Cardiac fibroblast (primary cell): Measurements from ENCODE around the gene GALNT14.
A peak's percentile ranks its signal among the peaks of the same experiment; 100 is the strongest.

Experiments
- DNase-seq, 2 donors: peaks; one replicate each; pipeline versions ENCODE4 v3.0.0 to v3.0.0-alpha.2; 2010; ENCODE audit warnings: low read depth in 2 of 2
- H3K4me3 ChIP-seq, 2 donors: replicated peaks in 1 of 2; 1 replicate in 1 of 2; 2 replicates in 1 of 2; pipeline ENCODE4 v1.5.1; 2011; ENCODE audit warnings: low read depth in 2 of 2, low read length in 2 of 2, mild to moderate bottlenecking in 2 of 2, moderate library complexity in 1 of 2
- TF ChIP-seq, protein P1 (sequence below): IDR thresholded peaks from one replicate; pipeline ENCODE4 v1.5.1; 2011; ENCODE audit warnings: low read depth, mild to moderate bottlenecking, low read length, inconsistent platforms

The GALNT14 gene

DNA sequence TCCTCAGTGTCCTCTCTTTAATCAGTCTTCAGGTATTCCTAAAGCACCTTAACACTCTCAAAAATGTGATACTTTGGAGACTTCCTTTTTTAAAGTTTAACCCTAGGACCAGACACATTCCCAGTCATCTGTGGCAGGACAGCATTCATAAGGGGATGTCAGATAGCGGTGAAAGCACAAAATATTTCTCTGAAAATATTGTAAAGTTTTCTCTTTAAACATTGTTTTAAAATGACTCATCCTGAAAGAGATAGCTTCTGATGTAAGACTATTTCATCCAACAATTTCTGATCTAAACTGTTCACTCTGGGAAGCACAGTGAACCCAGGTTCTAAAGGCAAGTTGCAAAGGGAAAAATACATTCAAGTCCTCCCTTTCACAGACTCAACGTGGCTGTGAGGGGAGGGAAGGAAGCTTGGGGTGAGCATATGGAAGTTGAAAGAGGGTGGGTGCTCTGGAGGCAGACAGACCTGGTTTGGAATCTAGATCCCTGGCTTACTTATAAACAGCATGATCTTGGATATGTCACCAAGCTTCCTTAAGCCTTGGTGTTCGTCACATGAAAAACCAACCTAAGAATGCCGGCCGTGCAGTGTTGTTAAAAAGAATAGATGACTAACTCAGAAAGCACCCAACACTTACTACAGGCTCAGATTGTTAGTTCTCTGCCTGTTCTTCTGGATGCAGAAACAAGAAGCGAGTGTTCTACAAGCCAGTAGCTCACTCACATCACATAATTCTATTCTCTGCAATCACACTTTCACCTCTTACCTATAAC is 12.1 kb downstream of the GALNT14 start:
- TF ChIP-seq, protein P1, sequence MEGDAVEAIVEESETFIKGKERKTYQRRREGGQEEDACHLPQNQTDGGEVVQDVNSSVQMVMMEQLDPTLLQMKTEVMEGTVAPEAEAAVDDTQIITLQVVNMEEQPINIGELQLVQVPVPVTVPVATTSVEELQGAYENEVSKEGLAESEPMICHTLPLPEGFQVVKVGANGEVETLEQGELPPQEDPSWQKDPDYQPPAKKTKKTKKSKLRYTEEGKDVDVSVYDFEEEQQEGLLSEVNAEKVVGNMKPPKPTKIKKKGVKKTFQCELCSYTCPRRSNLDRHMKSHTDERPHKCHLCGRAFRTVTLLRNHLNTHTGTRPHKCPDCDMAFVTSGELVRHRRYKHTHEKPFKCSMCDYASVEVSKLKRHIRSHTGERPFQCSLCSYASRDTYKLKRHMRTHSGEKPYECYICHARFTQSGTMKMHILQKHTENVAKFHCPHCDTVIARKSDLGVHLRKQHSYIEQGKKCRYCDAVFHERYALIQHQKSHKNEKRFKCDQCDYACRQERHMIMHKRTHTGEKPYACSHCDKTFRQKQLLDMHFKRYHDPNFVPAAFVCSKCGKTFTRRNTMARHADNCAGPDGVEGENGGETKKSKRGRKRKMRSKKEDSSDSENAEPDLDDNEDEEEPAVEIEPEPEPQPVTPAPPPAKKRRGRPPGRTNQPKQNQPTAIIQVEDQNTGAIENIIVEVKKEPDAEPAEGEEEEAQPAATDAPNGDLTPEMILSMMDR, result no peak
- no peak overlapping the region for H3K4me3 ChIP-seq
- peak in 1 of 2 donors; percentile 13 for DNase-seq

DNA sequence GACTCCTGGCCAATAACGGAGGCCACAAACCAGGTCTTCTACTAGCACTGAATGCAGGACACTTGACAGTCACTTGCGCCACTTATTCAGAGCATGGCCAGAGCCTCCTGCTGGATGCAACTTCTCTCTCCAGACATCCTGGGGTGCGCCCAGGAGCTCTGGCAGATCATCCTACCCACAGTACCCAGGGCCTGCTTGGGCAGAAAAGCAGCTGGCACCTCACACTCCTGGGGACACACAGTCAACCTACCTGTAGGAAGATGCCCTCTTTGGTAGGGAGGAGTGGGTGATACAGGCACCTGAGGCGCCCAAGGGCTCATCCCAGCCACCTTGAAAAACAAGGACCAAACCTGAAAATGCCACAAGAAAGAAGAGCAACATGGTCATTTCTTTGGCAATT is 13.3 kb downstream of the GALNT14 start:
- TF ChIP-seq, protein P1, result no peak
- no peak overlapping the region for H3K4me3 ChIP-seq
- no peak for DNase-seq

GRCh38 chr2:31122133-31122532 is 16.1 kb downstream of the GALNT14 start:
- TF ChIP-seq, protein P1, result no peak
- no peak overlapping the region for H3K4me3 ChIP-seq
- no peak for DNase-seq

DNA sequence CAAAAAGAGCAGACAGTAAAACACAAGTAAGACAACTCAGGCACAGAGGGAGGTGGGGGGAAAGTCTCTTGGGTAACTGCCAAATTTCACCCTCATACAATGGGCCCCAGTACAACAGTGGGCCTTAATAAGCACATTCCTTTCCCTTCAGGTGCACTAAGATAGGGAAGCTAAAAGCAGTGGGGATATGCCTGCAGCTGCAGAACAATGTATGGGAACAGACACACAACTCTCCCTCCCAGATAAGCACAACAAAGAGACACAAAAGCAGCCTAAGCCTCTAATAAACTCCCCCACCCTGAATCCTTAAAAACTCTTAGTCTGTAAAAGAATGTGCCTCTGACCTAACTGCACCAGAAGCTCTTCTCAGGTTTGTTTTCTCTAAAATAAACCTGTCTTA is 24.5 kb downstream of the GALNT14 start:
- no peak for DNase-seq
- TF ChIP-seq, protein P1, result no peak
- H3K4me3 ChIP-seq, result no peak overlapping the region

- DNase-seq, result no peak
- TF ChIP-seq, protein P1, result no peak
- H3K4me3 ChIP-seq, result no peak overlapping the region
Measured at GRCh38 chr2:31112544-31112943, 25.7 kb downstream of the GALNT14 start.

DNA sequence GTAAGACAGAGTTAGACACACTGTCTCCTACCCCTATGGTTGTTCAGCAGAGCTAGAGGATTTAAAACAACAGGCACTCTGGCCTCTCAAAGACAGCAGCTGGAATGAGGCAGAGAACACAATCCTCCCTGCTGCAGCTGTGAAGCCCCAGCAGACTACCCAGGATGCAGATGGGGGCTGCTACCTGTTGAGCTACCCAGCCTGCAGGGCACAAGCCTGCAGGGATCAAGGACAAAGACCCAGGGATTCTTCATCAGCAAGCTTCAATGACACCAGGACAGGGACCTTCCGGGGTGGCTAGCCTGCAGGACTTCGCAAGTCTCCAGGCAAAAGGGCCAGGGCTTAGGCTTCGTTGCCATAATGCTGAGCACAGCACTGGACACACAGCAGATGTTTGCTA is 27.2 kb downstream of the GALNT14 start:
- TF ChIP-seq, protein P1, result no peak
- no peak overlapping the region for H3K4me3 ChIP-seq
- DNase-seq, result no peak

GRCh38 chr2:31110431-31110830 is 27.8 kb downstream of the GALNT14 start:
- no peak for DNase-seq
- TF ChIP-seq, protein P1, result no peak
- no peak overlapping the region for H3K4me3 ChIP-seq
